NB4 (cell line): ENCODE results near the gene AMIGO3.

Experiments used
- DNase-seq: peaks from one replicate; pipeline ENCODE4 v3.0.0; 2010; ENCODE audit warnings: low read depth
- H3K4me3 ChIP-seq: one replicate; pipeline ENCODE4 v1.5.1; 2011; ENCODE audit warnings: mild to moderate bottlenecking, low read depth, low read length, moderate library complexity
- MYC ChIP-seq: IDR thresholded peaks from 2 replicates; pipeline ENCODE4 v1.6.1; 2011; ENCODE audit warnings: low read depth, low read length
- POLR2A ChIP-seq: IDR thresholded peaks from 2 replicates; pipeline ENCODE4 v1.6.1; 2011; ENCODE audit warnings: mild to moderate bottlenecking; ENCODE audit not compliant: insufficient read length; ENCODE audit errors: extremely low read depth
- TF ChIP-seq, protein P1 (sequence below): IDR thresholded peaks from 2 replicates; pipeline ENCODE4 v1.6.1; 2011; ENCODE audit warnings: low read depth, low read length
- TF ChIP-seq, protein P2 (sequence below): IDR thresholded peaks from one replicate; pipeline ENCODE4 v1.5.1; 2012; ENCODE audit warnings: low read depth, low read length

Gene AMIGO3

DNA sequence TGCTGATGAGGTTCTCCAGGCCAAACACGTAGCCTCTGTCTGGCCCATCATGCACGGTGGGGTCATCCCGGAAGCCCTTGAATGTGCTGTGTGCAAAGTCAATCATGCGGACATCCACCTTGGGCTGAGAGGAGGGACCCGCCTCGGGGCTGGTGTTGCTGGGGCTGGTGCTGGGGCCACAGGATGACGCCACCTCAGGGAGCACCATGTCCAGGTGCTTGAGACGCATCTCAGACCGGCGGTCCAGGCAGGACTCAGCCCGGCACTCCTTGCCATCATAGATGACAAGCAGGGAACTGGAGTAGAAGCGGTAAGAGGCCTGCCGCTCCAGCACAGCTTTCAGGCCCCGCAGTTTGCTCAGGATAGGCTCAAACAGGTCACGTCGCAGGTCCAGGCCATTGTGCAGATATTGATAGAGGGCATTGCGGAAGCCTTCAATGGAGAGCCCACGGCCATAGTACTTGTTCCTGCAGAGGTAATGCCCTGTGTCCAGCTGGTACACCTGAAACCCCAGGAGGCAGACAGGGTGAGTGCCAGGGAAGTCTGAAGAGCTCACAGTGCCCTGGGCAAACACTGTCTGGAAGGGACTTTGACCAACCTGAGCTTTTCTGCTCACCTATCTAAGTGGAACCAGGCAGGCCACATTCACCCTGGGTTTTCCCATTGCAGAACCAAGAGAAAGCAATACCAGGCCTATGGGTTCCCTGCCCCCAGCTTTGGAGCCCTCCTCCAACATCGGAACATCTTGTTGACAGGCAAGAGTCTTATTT lies 7.9 kb upstream of the AMIGO3 start:
- no peak for DNase-seq
- no peak overlapping the region for H3K4me3 ChIP-seq
- TF ChIP-seq, protein P1, sequence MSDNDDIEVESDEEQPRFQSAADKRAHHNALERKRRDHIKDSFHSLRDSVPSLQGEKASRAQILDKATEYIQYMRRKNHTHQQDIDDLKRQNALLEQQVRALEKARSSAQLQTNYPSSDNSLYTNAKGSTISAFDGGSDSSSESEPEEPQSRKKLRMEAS, result no peak
- TF ChIP-seq POLR2A (no peak), MYC (no peak)
- TF ChIP-seq, protein P2, sequence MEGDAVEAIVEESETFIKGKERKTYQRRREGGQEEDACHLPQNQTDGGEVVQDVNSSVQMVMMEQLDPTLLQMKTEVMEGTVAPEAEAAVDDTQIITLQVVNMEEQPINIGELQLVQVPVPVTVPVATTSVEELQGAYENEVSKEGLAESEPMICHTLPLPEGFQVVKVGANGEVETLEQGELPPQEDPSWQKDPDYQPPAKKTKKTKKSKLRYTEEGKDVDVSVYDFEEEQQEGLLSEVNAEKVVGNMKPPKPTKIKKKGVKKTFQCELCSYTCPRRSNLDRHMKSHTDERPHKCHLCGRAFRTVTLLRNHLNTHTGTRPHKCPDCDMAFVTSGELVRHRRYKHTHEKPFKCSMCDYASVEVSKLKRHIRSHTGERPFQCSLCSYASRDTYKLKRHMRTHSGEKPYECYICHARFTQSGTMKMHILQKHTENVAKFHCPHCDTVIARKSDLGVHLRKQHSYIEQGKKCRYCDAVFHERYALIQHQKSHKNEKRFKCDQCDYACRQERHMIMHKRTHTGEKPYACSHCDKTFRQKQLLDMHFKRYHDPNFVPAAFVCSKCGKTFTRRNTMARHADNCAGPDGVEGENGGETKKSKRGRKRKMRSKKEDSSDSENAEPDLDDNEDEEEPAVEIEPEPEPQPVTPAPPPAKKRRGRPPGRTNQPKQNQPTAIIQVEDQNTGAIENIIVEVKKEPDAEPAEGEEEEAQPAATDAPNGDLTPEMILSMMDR, result no peak

DNA sequence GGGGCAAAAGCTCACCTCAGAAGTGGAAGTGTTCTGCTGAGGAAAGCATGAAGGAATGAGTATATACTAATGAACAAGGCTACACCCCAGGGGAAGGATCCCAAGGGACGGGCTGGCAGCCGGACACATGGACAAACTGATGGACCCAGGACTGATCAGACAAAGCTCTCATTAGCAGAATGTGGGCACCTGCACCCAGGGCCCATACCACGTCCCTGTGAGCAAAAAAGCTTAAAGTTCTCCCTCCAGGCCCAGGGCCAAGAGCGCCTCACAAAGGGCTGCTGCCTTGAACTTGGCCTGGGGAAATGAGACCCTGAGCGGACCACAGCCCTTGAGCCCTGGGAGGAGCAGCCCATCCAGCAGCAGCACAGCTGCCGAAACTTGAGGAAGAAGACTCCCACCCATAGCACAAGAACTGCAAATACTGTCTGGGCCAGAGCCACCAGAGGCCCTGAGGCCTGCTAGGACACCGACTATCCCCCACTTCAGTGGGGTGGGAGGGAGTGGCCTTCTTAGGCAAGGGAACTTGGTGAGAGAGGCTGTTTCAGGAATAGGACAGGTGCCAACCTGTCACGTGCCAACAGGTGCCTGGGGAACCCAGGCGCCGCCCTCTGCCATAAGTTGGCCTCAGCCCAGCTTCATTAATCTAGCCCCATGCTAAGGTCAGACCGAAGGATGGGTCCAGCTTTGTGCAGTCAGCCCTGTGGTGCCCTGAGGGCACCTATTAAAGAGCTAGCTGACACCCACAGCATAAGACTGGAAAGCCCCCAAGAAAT lies 6.6 kb upstream of the AMIGO3 start:
- TF ChIP-seq POLR2A, result no peak
- TF ChIP-seq, protein P2, result no peak
- TF ChIP-seq, protein P1, result no peak
- TF ChIP-seq MYC, result no peak
- no peak for DNase-seq
- no peak overlapping the region for H3K4me3 ChIP-seq

DNA sequence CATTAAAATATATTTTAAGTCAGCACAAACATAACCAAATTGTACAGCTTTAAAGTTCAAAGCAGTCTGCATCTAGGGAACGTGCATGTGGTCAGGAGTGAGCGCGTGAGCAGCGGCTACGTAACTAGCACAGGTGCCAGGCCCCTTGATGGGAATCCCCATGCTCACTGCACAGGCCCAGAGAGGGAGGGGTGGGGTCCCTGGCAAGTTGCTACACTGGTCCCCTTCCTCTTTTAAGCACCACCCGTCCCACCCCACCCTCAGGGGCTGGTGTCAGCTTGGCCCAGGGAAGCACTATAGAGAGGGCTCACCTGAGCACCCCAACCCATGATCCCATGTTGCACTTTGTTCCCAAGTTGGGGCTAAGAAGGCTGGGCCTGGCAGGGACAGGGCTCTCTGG lies 5.1 kb upstream of the AMIGO3 start:
- no peak for DNase-seq
- TF ChIP-seq, protein P2, result no peak
- TF ChIP-seq POLR2A (no peak), MYC (no peak)
- TF ChIP-seq, protein P1, result no peak

DNA sequence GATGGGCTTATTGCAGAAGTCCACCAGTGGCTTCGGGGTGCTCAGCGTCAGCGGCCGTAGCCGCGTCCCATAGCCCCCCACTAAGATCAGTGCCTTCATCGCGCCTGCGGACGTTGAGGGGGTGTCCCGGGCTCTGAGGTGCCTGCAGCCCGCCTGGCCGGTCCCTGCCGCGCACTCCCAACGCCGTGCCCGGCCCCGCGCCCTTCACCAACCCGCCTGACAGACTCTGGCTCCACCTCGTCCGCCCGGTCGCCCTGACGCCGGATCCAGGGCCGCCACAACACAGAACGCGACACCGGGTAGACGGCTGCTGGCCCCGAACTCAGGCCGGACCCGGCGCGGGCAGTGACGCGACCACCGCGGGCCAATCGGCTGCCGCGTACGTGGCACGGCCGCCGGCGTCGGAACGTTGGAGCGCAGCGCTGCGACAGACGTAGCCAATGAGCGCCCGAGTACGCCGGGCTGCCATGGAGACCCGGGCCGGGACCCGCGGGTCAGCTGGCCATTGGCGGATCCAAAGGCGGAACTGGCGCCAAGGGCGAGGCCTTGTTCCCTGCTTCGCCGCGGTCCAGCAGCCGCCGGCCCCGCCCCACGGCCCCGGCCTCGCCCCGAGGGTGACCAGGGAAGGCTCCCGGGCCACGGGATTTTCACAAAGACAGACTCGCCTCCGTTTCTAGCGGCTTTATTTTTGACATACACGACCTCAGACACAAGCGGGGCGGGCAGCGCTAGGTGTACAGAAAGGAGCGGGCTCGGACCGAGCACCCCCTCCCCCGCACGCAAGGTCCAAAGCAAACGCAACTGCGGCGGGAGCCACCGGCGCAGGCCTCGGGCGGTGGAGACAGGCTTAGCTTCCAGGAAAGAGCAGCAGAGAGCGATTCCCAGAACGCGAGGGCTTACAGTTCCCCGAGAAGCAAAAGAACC lies 4.4 kb upstream of the AMIGO3 start, which contains the start of gene GMPPB:
Gene GMPPB (minus strand): TSS at position 324 of the 924 bp plus-strand sequence. CDS start 225 bp downstream, at position 99.
- DNase-seq, result peak; percentile 98
- peak within 1 kb of the TSS; percentile 98 for H3K4me3 ChIP-seq
- TF ChIP-seq POLR2A (peak; percentile 51), MYC (0 out of 2 replicates have a peak, but pooled peaks have one; percentile 9)
- TF ChIP-seq, protein P2, result no peak

More for the DNA sequence above, 5.1 kb upstream of the AMIGO3 start:
- H3K4me3 ChIP-seq, result peak overlapping the region; percentile 58

DNA sequence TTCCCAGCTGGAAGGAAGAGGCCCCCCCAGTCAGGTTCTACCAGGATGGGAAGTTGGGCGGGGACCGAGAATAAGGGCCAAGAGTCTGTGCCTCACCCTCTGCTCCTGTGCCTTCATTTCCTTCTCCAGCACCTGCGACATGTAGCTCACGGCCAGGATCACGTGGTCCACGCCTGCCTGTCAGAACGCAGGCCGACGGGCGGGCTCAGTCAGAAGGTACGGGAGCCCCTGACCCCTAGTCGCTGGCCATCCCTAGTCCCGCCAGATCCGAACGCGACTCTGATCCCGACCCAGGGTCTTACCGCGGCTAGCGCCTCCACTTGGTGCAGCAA lies 3.8 kb upstream of the AMIGO3 start:
- peak overlapping the region; percentile 98 for H3K4me3 ChIP-seq
- DNase-seq, result peak; percentile 58
- TF ChIP-seq, protein P1, result peak; percentile 89
- TF ChIP-seq, protein P2, result no peak
